Smooth muscle cell (in vitro differentiated cells): ENCODE measurements around the gene GCK. TPM values are rescaled to one million over a fixed set of nuclear protein-coding genes. Genes with fewer than 3 reads are reported as not detected.

Source experiments
- DNase-seq: peaks from one replicate; lab custom pipeline; 2025; ENCODE audit not compliant: unreplicated experiment; lab: John Stamatoyannopoulos, UW
- H2AFZ ChIP-seq: fragments of 200-600 bp; sonication (generic); 2 replicates; pipeline ENCODE4 v1.6.0; 2016; ENCODE audit warnings: antibody characterized with exemption, low read depth, mild to moderate bottlenecking
- H3F3A ChIP-seq: fragments of 200-600 bp; sonication (generic); 2 replicates; pipeline ENCODE4 v1.6.0; 2017; ENCODE audit warnings: antibody characterized with exemption, low read depth
- H3K27ac ChIP-seq: fragments of 200-600 bp; sonication (generic); 2 replicates; pipeline ENCODE4 v1.5.1; 2016; ENCODE audit warnings: low read depth, mild to moderate bottlenecking
- H3K27me3 ChIP-seq: fragments of 200-600 bp; sonication (generic); 2 replicates; pipeline ENCODE4 v1.6.1; 2016; ENCODE audit warnings: low read depth, mild to moderate bottlenecking
- H3K36me3 ChIP-seq: fragments of 200-600 bp; sonication (generic); 2 replicates; pipeline ENCODE4 v1.5.1; 2016; ENCODE audit warnings: low read depth
- H3K4me1 ChIP-seq: fragments of 200-600 bp; sonication (generic); 2 replicates; pipeline ENCODE4 v1.5.1; 2016; ENCODE audit warnings: low read depth
- H3K4me2 ChIP-seq: fragments of 200-600 bp; sonication (generic); 2 replicates; pipeline ENCODE4 v1.6.0; 2016; ENCODE audit warnings: mild to moderate bottlenecking
- H3K4me3 ChIP-seq: fragments of 200-600 bp; sonication (generic); 2 replicates; pipeline ENCODE4 v1.5.1; 2016; ENCODE audit warnings: mild to moderate bottlenecking
- H3K79me2 ChIP-seq: fragments of 200-600 bp; sonication (generic); 2 replicates; pipeline ENCODE4 v1.6.0; 2016; ENCODE audit warnings: low read depth, mild to moderate bottlenecking
- H3K9ac ChIP-seq: fragments of 200-600 bp; sonication (generic); 2 replicates; pipeline ENCODE4 v1.6.0; 2016; ENCODE audit warnings: low read depth
- H3K9me3 ChIP-seq: fragments of 200-600 bp; sonication (generic); replicated peaks from 2 replicates; pipeline ENCODE4 v1.5.1; 2016; ENCODE audit warnings: low read depth
- H4K20me1 ChIP-seq: fragments of 200-600 bp; sonication (generic); 2 replicates; pipeline ENCODE4 v1.6.0; 2016; ENCODE audit warnings: low read depth
- WGBS: methylation state at CpG from one replicate; pipeline ENCODE4 v1.1.7; 2016; ENCODE audit warnings: low lambda C conversion rate; 5-methylcytosine and 5-hydroxymethylcytosine counted together
- polyA plus RNA-seq: library from polyadenylated mRNA; unstranded; fragments of >200 nt; fragmentation: Nextera tagmentation; extraction: Ambion mirVana; gene quantifications from 2 replicates; pipeline ENCODE4 v1.2.1, GENCODE V29; 2016
- total RNA-seq: library from RNA; depleted of rRNA; stranded (reverse); fragments of >200 nt; gene quantifications from 2 replicates; pipeline ENCODE4 v1.2.3, GENCODE V29; 2014
- TF ChIP-seq, protein P1 (sequence below): fragments of 200-600 bp; sonication (generic); IDR thresholded peaks from 2 replicates; pipeline ENCODE4 v1.5.1; 2017; ENCODE audit warnings: borderline replicate concordance, mild to moderate bottlenecking, antibody characterized with exemption; ENCODE audit not compliant: insufficient read depth, poor library complexity, severe bottlenecking

The GCK gene
- total and polyA plus RNA-seq, 2 experiments from 2014 or later = 1.6 to 5.5 TPM

GRCh38 chr7:44144426-44144967 lies 44.7 kb downstream of the GCK start:
- H3K4me2 ChIP-seq = no peak overlapping the region
- no peak overlapping the region for H3K9ac ChIP-seq
- no peak for DNase-seq
- 75% methylated on average over 6 of the region's 6 CpGs for WGBS
- no peaks in the 10 kb centered on the region for H3F3A ChIP-seq
- H3K4me1 ChIP-seq = peaks cover 9% of the 10 kb centered on the region
- H3K36me3 ChIP-seq = no peaks in the 10 kb centered on the region
- H2AFZ ChIP-seq = no peak overlapping the region
- no peaks in the 10 kb centered on the region for H4K20me1 ChIP-seq
- H3K9me3 ChIP-seq = no peaks in the 10 kb centered on the region
- TF ChIP-seq, protein P1, sequence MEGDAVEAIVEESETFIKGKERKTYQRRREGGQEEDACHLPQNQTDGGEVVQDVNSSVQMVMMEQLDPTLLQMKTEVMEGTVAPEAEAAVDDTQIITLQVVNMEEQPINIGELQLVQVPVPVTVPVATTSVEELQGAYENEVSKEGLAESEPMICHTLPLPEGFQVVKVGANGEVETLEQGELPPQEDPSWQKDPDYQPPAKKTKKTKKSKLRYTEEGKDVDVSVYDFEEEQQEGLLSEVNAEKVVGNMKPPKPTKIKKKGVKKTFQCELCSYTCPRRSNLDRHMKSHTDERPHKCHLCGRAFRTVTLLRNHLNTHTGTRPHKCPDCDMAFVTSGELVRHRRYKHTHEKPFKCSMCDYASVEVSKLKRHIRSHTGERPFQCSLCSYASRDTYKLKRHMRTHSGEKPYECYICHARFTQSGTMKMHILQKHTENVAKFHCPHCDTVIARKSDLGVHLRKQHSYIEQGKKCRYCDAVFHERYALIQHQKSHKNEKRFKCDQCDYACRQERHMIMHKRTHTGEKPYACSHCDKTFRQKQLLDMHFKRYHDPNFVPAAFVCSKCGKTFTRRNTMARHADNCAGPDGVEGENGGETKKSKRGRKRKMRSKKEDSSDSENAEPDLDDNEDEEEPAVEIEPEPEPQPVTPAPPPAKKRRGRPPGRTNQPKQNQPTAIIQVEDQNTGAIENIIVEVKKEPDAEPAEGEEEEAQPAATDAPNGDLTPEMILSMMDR = no peak
- no peaks in the 10 kb centered on the region for H3K79me2 ChIP-seq
- no peak overlapping the region for H3K4me3 ChIP-seq
- H3K27ac ChIP-seq = no peak overlapping the region
- H3K27me3 ChIP-seq = peaks cover 7% of the 10 kb centered on the region

DNA sequence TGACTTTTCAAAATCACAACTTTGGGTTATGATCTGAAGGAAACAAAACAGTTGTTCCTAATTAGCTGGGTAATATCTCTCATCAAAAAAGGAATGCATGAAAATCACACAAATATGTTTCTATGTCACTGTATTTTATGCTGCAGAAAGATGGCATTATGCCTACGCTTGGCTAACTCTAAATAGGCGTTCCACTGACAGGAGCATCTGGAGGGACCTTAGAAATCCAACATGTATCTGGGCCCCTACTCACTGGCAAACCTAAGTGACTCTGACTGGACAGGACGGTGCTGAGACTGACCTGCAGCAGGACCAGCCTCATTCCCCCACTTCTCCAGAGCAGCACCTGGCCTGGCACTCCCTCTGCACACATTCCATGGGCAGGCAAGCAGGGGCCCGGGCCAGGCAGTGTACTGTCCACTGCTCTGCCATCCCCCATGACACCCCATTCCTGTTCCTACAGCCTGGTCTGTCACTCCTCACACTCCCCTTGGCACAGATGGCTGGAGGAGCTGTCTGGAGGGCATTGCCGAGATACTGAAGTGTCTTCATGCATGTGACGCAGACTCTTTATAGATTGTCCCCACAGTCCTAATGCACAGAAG lies 45.5 kb downstream of the GCK start:
- 92% methylated on average over 6 of the region's 6 CpGs for WGBS
- Histone ChIP-seq H2AFZ (no peak overlapping the region), H3K36me3 (no peaks in the 10 kb centered on the region), H3K27me3 (peaks cover 7% of the 10 kb centered on the region), H3K4me2 (no peak overlapping the region), H3F3A (no peaks in the 10 kb centered on the region), H3K4me3 (no peak overlapping the region), H4K20me1 (no peaks in the 10 kb centered on the region), H3K27ac (no peak overlapping the region), H3K9me3 (no peaks in the 10 kb centered on the region), H3K9ac (no peak overlapping the region), H3K4me1 (peaks cover 9% of the 10 kb centered on the region), H3K79me2 (no peaks in the 10 kb centered on the region)
- TF ChIP-seq, protein P1 = no peak
- no peak for DNase-seq

DNA sequence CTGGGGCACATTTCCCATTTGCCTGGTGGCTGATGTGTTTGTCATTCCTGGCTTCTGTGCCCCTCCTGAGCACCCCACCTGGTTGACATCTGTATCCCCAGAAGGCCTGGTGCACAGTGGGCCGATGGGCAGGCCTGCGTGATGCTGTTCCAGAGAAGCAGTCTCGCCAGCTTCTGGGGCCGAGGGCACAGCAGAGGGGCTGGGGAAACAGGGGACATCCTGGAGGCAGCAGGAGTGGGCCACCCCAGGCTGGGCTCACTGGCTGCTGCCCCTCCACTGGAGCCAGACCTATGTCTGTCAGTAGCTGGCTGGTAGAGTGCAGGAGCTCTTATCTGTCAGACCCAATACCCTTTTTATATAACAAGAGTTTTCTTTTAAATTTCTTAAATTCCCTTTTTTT lies 47.2 kb downstream of the GCK start:
- no peak overlapping the region for H2AFZ ChIP-seq
- no peak overlapping the region for H3K27ac ChIP-seq
- peaks cover 9% of the 10 kb centered on the region for H3K4me1 ChIP-seq
- 100% methylated on average over 4 of the region's 4 CpGs for WGBS
- H3F3A ChIP-seq = no peaks in the 10 kb centered on the region
- no peaks in the 10 kb centered on the region for H3K9me3 ChIP-seq
- no peaks in the 10 kb centered on the region for H3K36me3 ChIP-seq
- H3K9ac ChIP-seq = no peak overlapping the region
- peaks cover 7% of the 10 kb centered on the region for H3K27me3 ChIP-seq
- no peak overlapping the region for H3K4me3 ChIP-seq
- no peaks in the 10 kb centered on the region for H4K20me1 ChIP-seq
- TF ChIP-seq, protein P1 = no peak
- no peak overlapping the region for H3K4me2 ChIP-seq
- H3K79me2 ChIP-seq = no peaks in the 10 kb centered on the region
- no peak for DNase-seq

DNA sequence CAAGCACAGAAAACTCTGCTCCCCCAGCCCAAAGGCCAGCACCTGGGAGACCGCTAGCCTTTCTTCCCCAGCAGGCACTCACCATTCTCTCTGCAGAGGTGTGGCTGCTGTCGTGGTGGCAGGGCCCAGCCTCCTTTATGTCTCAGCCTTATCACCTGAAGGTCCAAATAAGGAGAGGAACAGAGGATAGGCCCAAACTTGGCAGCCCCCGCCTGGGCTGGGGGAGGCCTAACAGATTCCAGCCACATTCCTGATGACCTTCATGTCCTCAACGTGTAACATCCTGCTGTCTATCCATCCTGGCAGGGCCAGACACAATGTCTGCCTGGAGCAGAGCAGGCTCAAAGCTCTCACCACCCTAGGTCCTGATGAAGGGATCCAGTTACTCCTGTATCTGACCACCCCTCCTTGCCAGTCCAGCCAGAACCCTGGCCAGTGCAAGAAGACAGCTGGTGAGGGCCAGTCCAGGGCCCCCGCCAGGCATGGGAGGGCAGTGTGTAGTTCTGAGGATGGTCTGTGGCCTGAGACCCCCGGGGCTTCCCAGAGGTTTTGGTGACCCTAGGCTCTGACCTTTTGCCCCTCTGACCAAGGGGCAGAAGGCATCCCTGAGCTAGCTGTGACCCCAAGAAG lies 47.9 kb downstream of the GCK start, which contains the start of gene MYL7:
Gene MYL7 (minus strand): TSS at position 112 of the 630 bp plus-strand sequence. CDS start 27 bp downstream, at position 85.
- no peak within 1 kb of the TSS for H3K9ac ChIP-seq
- H3K9me3 ChIP-seq = no peaks in the 10 kb centered on the region
- peaks cover 7% of the 10 kb centered on the region for H3K27me3 ChIP-seq
- no peak for DNase-seq
- no peak within 1 kb of the TSS for H2AFZ ChIP-seq
- TF ChIP-seq, protein P1 = no peak
- no peaks in the 10 kb centered on the region for H3F3A ChIP-seq
- H3K4me2 ChIP-seq = no peak within 1 kb of the TSS
- no peaks in the 10 kb centered on the region for H3K36me3 ChIP-seq
- H3K27ac ChIP-seq = no peak within 1 kb of the TSS
- peaks cover 9% of the 10 kb centered on the region for H3K4me1 ChIP-seq
- WGBS = 60% methylated on average over 6 of the region's 6 CpGs
- H3K79me2 ChIP-seq = no peaks in the 10 kb centered on the region
- no peaks in the 10 kb centered on the region for H4K20me1 ChIP-seq
- no peak within 1 kb of the TSS for H3K4me3 ChIP-seq
